ENCODE results near the gene TTLL7. TPM values are rescaled to one million over a fixed set of nuclear protein-coding genes. Genes with fewer than 3 reads are reported as not detected.

TTLL7 gene
- total and polyA plus RNA-seq, 2 experiments from 2014 or later: 4.1 to 6.7 TPM

DNA sequence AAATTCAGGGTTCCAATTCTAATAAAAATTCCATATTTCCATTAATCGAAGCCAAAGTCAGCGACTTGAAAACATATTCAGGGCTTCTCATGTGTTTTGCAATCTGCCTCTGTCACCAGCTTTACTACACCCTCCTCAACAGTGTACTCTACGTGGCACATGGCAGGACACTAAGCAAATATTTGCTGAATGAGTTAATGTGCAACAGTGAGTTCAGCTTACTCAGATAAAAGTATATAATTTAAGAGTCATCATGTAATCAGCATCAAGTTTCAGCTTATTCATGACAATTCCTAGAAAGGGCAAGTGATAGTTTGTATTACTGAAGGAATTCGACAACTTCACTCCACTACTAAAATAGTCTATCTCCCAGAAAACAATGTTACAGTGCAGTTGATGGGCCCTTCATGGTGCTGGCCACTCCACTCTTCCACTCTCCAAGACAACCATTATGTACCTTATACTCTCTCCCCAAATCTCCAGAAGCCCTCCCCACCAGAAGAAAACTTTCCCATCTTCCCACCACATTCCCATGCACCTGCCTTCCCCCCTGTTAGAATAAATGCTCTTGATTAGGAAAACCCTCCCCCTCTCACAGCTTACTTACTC is 97.3 kb downstream of the TTLL7 start:
- Histone ChIP-seq H3K4me3 (no peak overlapping the region), H3F3A (replicated peaks; ENCODE audit: low read depth) (no peaks in the 10 kb centered on the region), H3K27me3 (ENCODE audit: insufficient read depth) (no peaks in the 10 kb centered on the region), H3K27ac (ENCODE audit: low read depth) (no peak overlapping the region), H3K36me3 (ENCODE audit: insufficient read depth) (no peaks in the 10 kb centered on the region), H3K79me2 (replicated peaks; ENCODE audit: insufficient read depth) (no peaks in the 10 kb centered on the region), H4K20me1 (replicated peaks; ENCODE audit: insufficient read depth) (no peaks in the 10 kb centered on the region), H2AFZ (no peak overlapping the region), H3K9me2 (ENCODE audit: insufficient read depth) (no peaks in the 10 kb centered on the region), H3K4me2 (no peak overlapping the region), H3K4me1 (ENCODE audit: insufficient read depth) (no peaks in the 10 kb centered on the region; the same call in 1 of the 2 replicates)
- H3K4me1 Mint-ChIP-seq: peaks cover 8% of the 10 kb centered on the region; the same call in 2 of the 3 replicates
- peaks cover 2% of the 10 kb centered on the region for H3K27me3 Mint-ChIP-seq (ENCODE audit: insufficient read depth, low read depth, poor library complexity)
- no peak overlapping the region for H3K27ac Mint-ChIP-seq
- ATAC-seq (no peak), DNase-seq (ENCODE audit: low spot score) (no peak)
- H3K4me3 Mint-ChIP-seq: no peak overlapping the region
- TF ChIP-seq EZH2 (IDR thresholded peaks at IDR 0.05; ENCODE audit: low read depth, unreplicated experiment) (no peak), NANOG (IDR thresholded peaks at IDR 0.05; ENCODE audit: borderline replicate concordance) (no peak), CREB1 (CRISPR knock-in tag; IDR thresholded peaks at IDR 0.05; ENCODE audit: low read depth) (no peak), JUNB (IDR thresholded peaks at IDR 0.05; ENCODE audit: unreplicated experiment) (no peak), STAT1 (IDR thresholded peaks at IDR 0.05; ENCODE audit: unreplicated experiment) (no peak), EZH2phosphoT487 (IDR thresholded peaks at IDR 0.05; ENCODE audit: unreplicated experiment) (no peak), POLR2AphosphoS5 (IDR thresholded peaks at IDR 0.05; ENCODE audit: low read depth) (no peak), ZNF114 (CRISPR knock-in tag; IDR thresholded peaks at IDR 0.05) (no peak), ZNF331 (CRISPR knock-in tag; IDR thresholded peaks at IDR 0.05; ENCODE audit: low read depth) (no peak)
- TF ChIP-seq, protein P1, sequence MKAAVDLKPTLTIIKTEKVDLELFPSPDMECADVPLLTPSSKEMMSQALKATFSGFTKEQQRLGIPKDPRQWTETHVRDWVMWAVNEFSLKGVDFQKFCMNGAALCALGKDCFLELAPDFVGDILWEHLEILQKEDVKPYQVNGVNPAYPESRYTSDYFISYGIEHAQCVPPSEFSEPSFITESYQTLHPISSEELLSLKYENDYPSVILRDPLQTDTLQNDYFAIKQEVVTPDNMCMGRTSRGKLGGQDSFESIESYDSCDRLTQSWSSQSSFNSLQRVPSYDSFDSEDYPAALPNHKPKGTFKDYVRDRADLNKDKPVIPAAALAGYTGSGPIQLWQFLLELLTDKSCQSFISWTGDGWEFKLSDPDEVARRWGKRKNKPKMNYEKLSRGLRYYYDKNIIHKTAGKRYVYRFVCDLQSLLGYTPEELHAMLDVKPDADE (IDR thresholded peaks at IDR 0.05): no peak
- TF ChIP-seq, protein P2, sequence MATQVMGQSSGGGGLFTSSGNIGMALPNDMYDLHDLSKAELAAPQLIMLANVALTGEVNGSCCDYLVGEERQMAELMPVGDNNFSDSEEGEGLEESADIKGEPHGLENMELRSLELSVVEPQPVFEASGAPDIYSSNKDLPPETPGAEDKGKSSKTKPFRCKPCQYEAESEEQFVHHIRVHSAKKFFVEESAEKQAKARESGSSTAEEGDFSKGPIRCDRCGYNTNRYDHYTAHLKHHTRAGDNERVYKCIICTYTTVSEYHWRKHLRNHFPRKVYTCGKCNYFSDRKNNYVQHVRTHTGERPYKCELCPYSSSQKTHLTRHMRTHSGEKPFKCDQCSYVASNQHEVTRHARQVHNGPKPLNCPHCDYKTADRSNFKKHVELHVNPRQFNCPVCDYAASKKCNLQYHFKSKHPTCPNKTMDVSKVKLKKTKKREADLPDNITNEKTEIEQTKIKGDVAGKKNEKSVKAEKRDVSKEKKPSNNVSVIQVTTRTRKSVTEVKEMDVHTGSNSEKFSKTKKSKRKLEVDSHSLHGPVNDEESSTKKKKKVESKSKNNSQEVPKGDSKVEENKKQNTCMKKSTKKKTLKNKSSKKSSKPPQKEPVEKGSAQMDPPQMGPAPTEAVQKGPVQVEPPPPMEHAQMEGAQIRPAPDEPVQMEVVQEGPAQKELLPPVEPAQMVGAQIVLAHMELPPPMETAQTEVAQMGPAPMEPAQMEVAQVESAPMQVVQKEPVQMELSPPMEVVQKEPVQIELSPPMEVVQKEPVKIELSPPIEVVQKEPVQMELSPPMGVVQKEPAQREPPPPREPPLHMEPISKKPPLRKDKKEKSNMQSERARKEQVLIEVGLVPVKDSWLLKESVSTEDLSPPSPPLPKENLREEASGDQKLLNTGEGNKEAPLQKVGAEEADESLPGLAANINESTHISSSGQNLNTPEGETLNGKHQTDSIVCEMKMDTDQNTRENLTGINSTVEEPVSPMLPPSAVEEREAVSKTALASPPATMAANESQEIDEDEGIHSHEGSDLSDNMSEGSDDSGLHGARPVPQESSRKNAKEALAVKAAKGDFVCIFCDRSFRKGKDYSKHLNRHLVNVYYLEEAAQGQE (IDR thresholded peaks at IDR 0.05; ENCODE audit: unreplicated experiment): no peak
- TF ChIP-seq, protein P3, sequence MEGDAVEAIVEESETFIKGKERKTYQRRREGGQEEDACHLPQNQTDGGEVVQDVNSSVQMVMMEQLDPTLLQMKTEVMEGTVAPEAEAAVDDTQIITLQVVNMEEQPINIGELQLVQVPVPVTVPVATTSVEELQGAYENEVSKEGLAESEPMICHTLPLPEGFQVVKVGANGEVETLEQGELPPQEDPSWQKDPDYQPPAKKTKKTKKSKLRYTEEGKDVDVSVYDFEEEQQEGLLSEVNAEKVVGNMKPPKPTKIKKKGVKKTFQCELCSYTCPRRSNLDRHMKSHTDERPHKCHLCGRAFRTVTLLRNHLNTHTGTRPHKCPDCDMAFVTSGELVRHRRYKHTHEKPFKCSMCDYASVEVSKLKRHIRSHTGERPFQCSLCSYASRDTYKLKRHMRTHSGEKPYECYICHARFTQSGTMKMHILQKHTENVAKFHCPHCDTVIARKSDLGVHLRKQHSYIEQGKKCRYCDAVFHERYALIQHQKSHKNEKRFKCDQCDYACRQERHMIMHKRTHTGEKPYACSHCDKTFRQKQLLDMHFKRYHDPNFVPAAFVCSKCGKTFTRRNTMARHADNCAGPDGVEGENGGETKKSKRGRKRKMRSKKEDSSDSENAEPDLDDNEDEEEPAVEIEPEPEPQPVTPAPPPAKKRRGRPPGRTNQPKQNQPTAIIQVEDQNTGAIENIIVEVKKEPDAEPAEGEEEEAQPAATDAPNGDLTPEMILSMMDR (conservative IDR thresholded peaks at IDR 0.05; ENCODE audit: low read depth in 2 of 2): no peak
- TF ChIP-seq, protein P4, sequence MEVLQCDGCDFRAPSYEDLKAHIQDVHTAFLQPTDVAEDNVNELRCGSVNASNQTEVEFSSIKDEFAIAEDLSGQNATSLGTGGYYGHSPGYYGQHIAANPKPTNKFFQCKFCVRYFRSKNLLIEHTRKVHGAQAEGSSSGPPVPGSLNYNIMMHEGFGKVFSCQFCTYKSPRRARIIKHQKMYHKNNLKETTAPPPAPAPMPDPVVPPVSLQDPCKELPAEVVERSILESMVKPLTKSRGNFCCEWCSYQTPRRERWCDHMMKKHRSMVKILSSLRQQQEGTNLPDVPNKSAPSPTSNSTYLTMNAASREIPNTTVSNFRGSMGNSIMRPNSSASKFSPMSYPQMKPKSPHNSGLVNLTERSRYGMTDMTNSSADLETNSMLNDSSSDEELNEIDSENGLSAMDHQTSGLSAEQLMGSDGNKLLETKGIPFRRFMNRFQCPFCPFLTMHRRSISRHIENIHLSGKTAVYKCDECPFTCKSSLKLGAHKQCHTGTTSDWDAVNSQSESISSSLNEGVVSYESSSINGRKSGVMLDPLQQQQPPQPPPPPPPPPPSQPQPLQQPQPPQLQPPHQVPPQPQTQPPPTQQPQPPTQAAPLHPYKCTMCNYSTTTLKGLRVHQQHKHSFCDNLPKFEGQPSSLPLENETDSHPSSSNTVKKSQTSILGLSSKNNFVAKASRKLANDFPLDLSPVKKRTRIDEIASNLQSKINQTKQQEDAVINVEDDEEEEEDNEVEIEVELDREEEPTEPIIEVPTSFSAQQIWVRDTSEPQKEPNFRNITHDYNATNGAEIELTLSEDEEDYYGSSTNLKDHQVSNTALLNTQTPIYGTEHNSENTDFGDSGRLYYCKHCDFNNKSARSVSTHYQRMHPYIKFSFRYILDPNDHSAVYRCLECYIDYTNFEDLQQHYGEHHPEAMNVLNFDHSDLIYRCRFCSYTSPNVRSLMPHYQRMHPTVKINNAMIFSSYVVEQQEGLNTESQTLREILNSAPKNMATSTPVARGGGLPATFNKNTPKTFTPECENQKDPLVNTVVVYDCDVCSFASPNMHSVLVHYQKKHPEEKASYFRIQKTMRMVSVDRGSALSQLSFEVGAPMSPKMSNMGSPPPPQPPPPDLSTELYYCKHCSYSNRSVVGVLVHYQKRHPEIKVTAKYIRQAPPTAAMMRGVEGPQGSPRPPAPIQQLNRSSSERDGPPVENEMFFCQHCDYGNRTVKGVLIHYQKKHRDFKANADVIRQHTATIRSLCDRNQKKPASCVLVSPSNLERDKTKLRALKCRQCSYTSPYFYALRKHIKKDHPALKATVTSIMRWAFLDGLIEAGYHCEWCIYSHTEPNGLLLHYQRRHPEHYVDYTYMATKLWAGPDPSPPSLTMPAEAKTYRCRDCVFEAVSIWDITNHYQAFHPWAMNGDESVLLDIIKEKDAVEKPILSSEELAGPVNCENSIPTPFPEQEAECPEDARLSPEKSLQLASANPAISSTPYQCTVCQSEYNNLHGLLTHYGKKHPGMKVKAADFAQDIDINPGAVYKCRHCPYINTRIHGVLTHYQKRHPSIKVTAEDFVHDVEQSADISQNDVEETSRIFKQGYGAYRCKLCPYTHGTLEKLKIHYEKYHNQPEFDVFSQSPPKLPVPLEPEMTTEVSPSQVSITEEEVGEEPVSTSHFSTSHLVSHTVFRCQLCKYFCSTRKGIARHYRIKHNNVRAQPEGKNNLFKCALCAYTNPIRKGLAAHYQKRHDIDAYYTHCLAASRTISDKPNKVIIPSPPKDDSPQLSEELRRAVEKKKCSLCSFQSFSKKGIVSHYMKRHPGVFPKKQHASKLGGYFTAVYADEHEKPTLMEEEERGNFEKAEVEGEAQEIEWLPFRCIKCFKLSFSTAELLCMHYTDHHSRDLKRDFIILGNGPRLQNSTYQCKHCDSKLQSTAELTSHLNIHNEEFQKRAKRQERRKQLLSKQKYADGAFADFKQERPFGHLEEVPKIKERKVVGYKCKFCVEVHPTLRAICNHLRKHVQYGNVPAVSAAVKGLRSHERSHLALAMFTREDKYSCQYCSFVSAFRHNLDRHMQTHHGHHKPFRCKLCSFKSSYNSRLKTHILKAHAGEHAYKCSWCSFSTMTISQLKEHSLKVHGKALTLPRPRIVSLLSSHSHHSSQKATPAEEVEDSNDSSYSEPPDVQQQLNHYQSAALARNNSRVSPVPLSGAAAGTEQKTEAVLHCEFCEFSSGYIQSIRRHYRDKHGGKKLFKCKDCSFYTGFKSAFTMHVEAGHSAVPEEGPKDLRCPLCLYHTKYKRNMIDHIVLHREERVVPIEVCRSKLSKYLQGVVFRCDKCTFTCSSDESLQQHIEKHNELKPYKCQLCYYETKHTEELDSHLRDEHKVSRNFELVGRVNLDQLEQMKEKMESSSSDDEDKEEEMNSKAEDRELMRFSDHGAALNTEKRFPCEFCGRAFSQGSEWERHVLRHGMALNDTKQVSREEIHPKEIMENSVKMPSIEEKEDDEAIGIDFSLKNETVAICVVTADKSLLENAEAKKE (CRISPR knock-in tag; IDR thresholded peaks at IDR 0.05): no peak
- H3K9me3 Mint-ChIP-seq: no peaks in the 10 kb centered on the region
- H3K36me3 Mint-ChIP-seq (ENCODE audit: low read depth): no peaks in the 10 kb centered on the region

Data from GM23338 (cell line).